ENCODE results near the gene RELA. TPM values are rescaled to one million over a fixed set of nuclear protein-coding genes. Genes with fewer than 3 reads are reported as not detected.

Gene RELA
- polyA plus RNA-seq, 3 donors, result 21.3 to 67.9 (median 30.9) TPM

DNA sequence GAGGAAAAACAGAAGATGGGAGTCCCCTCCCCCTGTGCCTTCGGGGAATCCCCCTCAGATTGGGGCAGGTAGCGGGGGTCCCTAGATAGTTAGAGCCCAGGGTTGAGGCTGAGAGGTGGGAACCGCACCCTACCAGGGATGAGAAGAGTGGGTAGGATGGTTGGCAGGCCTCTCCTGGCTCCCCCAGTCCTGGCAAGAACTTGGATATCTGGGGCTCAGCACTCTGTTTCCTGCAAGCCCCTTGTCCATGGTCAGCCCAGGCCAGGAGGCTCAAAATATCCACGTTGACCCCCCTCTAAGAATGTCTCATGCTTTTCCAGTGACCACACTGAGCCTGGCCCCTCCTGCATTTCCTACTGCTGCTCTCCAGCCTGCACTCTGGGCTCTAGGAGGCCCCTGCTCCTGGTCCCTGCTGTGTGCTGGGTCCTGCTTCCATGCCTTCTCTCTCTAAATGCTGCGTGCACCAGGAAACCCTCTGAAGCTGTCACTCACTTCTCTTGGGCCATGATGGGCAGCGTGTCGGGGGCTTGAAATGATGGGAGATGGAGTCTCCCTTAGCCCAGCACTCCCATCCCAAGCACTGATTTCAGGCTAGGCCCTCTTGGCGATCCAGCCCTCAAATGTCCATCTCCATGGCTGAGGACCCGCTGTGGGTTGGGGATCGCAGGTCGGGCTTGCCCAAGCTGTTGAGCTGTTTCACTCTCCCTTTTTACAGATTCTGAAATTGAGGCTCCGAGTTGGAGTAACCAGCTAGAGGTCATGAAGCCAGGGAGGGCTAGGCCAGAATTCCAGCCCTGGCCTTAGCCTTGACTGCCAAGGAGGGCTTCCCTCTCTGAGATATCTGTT, 50.7 kb downstream of the RELA start:
- 30% methylated on average over 2 of the region's 12 CpGs for WGBS (ENCODE audit: insufficient coverage)
- TF ChIP-seq, protein P1, sequence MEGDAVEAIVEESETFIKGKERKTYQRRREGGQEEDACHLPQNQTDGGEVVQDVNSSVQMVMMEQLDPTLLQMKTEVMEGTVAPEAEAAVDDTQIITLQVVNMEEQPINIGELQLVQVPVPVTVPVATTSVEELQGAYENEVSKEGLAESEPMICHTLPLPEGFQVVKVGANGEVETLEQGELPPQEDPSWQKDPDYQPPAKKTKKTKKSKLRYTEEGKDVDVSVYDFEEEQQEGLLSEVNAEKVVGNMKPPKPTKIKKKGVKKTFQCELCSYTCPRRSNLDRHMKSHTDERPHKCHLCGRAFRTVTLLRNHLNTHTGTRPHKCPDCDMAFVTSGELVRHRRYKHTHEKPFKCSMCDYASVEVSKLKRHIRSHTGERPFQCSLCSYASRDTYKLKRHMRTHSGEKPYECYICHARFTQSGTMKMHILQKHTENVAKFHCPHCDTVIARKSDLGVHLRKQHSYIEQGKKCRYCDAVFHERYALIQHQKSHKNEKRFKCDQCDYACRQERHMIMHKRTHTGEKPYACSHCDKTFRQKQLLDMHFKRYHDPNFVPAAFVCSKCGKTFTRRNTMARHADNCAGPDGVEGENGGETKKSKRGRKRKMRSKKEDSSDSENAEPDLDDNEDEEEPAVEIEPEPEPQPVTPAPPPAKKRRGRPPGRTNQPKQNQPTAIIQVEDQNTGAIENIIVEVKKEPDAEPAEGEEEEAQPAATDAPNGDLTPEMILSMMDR (IDR thresholded peaks at IDR 0.05), result no peak
- Mint-ChIP-seq H3K27ac (peak overlapping the region; percentile 88 to 99 (median 96)), H3K27me3 (ENCODE audit: low read depth in 3 of 3) (no peaks in the 10 kb centered on the region), H3K4me1 (peaks cover 49% of the 10 kb centered on the region), H3K4me3 (peak overlapping the region; percentile 89 to 96), H3K9me3 (peaks cover 0 to 2% (median 0%) of the 10 kb centered on the region in 7 donors), H3K36me3 (peaks cover 40 to 59% of the 10 kb centered on the region in 2 donors)
- H3K9me3 ChIP-seq (replicated peaks in 1 of 2; ENCODE audit: control insufficient read depth in 1 of 2, insufficient read depth in 1 of 2, low read length in 2 of 2), result no peaks in the 10 kb centered on the region
- H3K4me1 ChIP-seq (ENCODE audit: control insufficient read depth in 1 of 2, insufficient read depth in 2 of 2, low read length in 2 of 2), result peaks cover 48 to 65% of the 10 kb centered on the region in 2 donors
- peaks cover 83% of the 10 kb centered on the region for H4K20me1 ChIP-seq (ENCODE audit: insufficient read depth, low read length)
- H3K27ac ChIP-seq (ENCODE audit: low read depth in 1 of 2, low read length in 2 of 2), result peak overlapping the region; percentile 94 to 96
- no peak for DNase-seq
- peak overlapping the region; percentile 92 for H3K9ac ChIP-seq (ENCODE audit: insufficient read depth, low read length, poor library complexity, severe bottlenecking)
- peaks cover 34 to 39% of the 10 kb centered on the region in 2 donors for H3K36me3 ChIP-seq (replicated peaks in 1 of 2; ENCODE audit: control insufficient read depth in 1 of 2, insufficient read depth in 2 of 2, low read length in 2 of 2)
- H3K4me3 ChIP-seq (replicated peaks in 1 of 3; ENCODE audit: low read depth in 2 of 3, low read length in 3 of 3), result peak overlapping the region; percentile 72 to 96 (median 93)
- H3K79me2 ChIP-seq (ENCODE audit: insufficient read depth, low read length), result peaks cover 95% of the 10 kb centered on the region
- no peak overlapping the region for H2AFZ ChIP-seq (ENCODE audit: insufficient read depth, low read depth, low read length, poor library complexity, severe bottlenecking)
- intact Hi-C loops (cut with micrococcal nuclease), result loop anchor here (5.0 to 10.0 kb wide), 3 partner anchors 35 to 70 kb away; partner anchors contain the start of gene EHBP1L1 (in 1 of the 2)
- no peaks in the 10 kb centered on the region for H3K27me3 ChIP-seq (ENCODE audit: control insufficient read depth in 2 of 2, insufficient read depth in 2 of 2, low read length in 2 of 2)
- H3K4me2 ChIP-seq (replicated peaks; ENCODE audit: extremely low read depth, low read length, poor library complexity, severe bottlenecking), result peak overlapping the region; percentile 99

GRCh38 chr11:65611028-65611757, 51.5 kb downstream of the RELA start:
- Mint-ChIP-seq H3K4me3 (peak overlapping the region; percentile 89 to 96), H3K36me3 (peaks cover 45 to 60% of the 10 kb centered on the region in 2 donors), H3K9me3 (peaks cover 0 to 2% (median 1%) of the 10 kb centered on the region in 7 donors), H3K27me3 (ENCODE audit: low read depth in 3 of 3) (no peaks in the 10 kb centered on the region), H3K27ac (peak overlapping the region; percentile 90 to 99 (median 97)), H3K4me1 (peaks cover 41% of the 10 kb centered on the region)
- Histone ChIP-seq H4K20me1 (ENCODE audit: insufficient read depth, low read length) (peaks cover 83% of the 10 kb centered on the region), H3K79me2 (ENCODE audit: insufficient read depth, low read length) (peaks cover 88% of the 10 kb centered on the region), H3K4me3 (replicated peaks in 1 of 3; ENCODE audit: low read depth in 2 of 3, low read length in 3 of 3) (peak overlapping the region; percentile 72 to 96 (median 93)), H3K27ac (ENCODE audit: low read depth in 1 of 2, low read length in 2 of 2) (peak overlapping the region; percentile 94 to 96), H2AFZ (ENCODE audit: insufficient read depth, low read depth, low read length, poor library complexity, severe bottlenecking) (no peak overlapping the region), H3K36me3 (replicated peaks in 1 of 2; ENCODE audit: control insufficient read depth in 1 of 2, insufficient read depth in 2 of 2, low read length in 2 of 2) (peaks cover 40 to 44% of the 10 kb centered on the region in 2 donors), H3K9ac (ENCODE audit: insufficient read depth, low read length, poor library complexity, severe bottlenecking) (peak overlapping the region; percentile 92), H3K27me3 (ENCODE audit: control insufficient read depth in 2 of 2, insufficient read depth in 2 of 2, low read length in 2 of 2) (no peaks in the 10 kb centered on the region), H3K4me1 (ENCODE audit: control insufficient read depth in 1 of 2, insufficient read depth in 2 of 2, low read length in 2 of 2) (peaks cover 40 to 57% of the 10 kb centered on the region in 2 donors), H3K4me2 (replicated peaks; ENCODE audit: extremely low read depth, low read length, poor library complexity, severe bottlenecking) (peak overlapping the region; percentile 99), H3K9me3 (replicated peaks in 1 of 2; ENCODE audit: control insufficient read depth in 1 of 2, insufficient read depth in 1 of 2, low read length in 2 of 2) (no peaks in the 10 kb centered on the region)
- peak; percentile 80 to 89 (median 84) for DNase-seq
- intact Hi-C loops (cut with micrococcal nuclease), result loop anchor here (5.0 to 10.0 kb wide), 3 partner anchors 34 to 69 kb away; partner anchors contain the start of gene EHBP1L1 (in 1 of the 2)
- WGBS (ENCODE audit: insufficient coverage), result no CpG with 5 or more reads among the region's 10 CpGs
- TF ChIP-seq, protein P1 (IDR thresholded peaks at IDR 0.05), result no peak

Data from CD14-positive monocyte (primary cell).